GM12878 (cell line): ENCODE measurements around the gene ETV7. TPM values are rescaled to one million over a fixed set of nuclear protein-coding genes. Genes with fewer than 3 reads are reported as not detected.
A peak's percentile ranks its signal among the peaks of the same experiment; 100 is the strongest.

Source experiments
- ATAC-seq: fragments of 200-7000 bp; cut with Tn5 transposase; 3 replicates; pipeline ENCODE4 v1.9.1; 2020; ENCODE audit warnings: mild to moderate bottlenecking, moderate library complexity
- BruUV-seq: library from RNA; stranded (reverse); fragments of 400-500 nt; replicated peaks from 2 replicates; lab custom pipeline; 2021; lab: Mats Ljungman, UMichigan
- CTCF ChIA-PET: fragments of 300-600 bp; sonication (Branson Sonifier 250); formaldehyde crosslinking; extraction: SDS; loops from one replicate; lab custom pipeline; 2021; ENCODE audit warnings: inconsistent platforms; lab: Yijun Ruan, JAX
- POLR2A ChIA-PET: fragments of 350-600 bp; formaldehyde crosslinking; extraction: SDS; loops from one replicate; lab custom pipeline; 2021; ENCODE audit warnings: inconsistent platforms; lab: Charles Lee
- RAD21 ChIA-PET: fragments of 300-600 bp; sonication (Branson Sonifier 250); formaldehyde crosslinking; loops from one replicate; lab custom pipeline; 2023; ENCODE audit warnings: antibody characterized with exemption; ENCODE audit not compliant: unreplicated experiment; lab: Charles Lee
- SMC1A ChIA-PET: fragments of 300-600 bp; sonication (Branson Sonifier 250); formaldehyde crosslinking; loops from one replicate; lab custom pipeline; 2023; ENCODE audit not compliant: unreplicated experiment, uncharacterized antibody; lab: Charles Lee
- DNase-seq: peaks from one replicate; pipeline ENCODE4 v3.0.0-alpha.2; 2011; ENCODE audit warnings: low read depth, low spot score
- FAIRE-seq: peaks from 3 replicates; lab custom pipeline; 2011; peaks lifted over from hg19 to GRCh38; lab: Jason Lieb, UNC
- H2AFZ ChIP-seq: 2 replicates; pipeline ENCODE4 v1.6.0; 2011; ENCODE audit warnings: low read depth, low read length, control low read depth; ENCODE audit not compliant: control insufficient read depth
- H3K27ac ChIP-seq: 2 replicates; pipeline ENCODE4 v1.5.1; 2011; ENCODE audit warnings: control low read depth; ENCODE audit not compliant: control insufficient read depth, insufficient read depth
- H3K27me3 ChIP-seq, 2 experiments: replicated peaks in 1 of 2; 2 replicates each; pipeline versions ENCODE4 v1.6.0 to v1.6.1; 2011; ENCODE audit warnings: low read length in 1 of 2; ENCODE audit not compliant: control insufficient read depth in 2 of 2, insufficient read depth in 2 of 2
- H3K36me3 ChIP-seq, 2 experiments: 2 replicates each; pipeline ENCODE4 v1.5.1; 2011; ENCODE audit warnings: low read length in 1 of 2; ENCODE audit not compliant: control insufficient read depth in 2 of 2, insufficient read depth in 2 of 2
- H3K4me1 ChIP-seq: 2 replicates; pipeline ENCODE4 v1.6.1; 2011; ENCODE audit warnings: mild to moderate bottlenecking, low read length, moderate library complexity, mixed read lengths; ENCODE audit not compliant: control insufficient read depth, insufficient read depth
- H3K4me2 ChIP-seq: 2 replicates; pipeline ENCODE4 v1.6.0; 2011; ENCODE audit warnings: control low read depth; ENCODE audit not compliant: control insufficient read depth, insufficient read depth
- H3K4me3 ChIP-seq: fragments of 200-600 bp; sonication (generic); 2 replicates; pipeline ENCODE4 v1.5.1; 2016
- H3K79me2 ChIP-seq: 2 replicates; pipeline ENCODE4 v1.6.0; 2011; ENCODE audit warnings: low read length; ENCODE audit not compliant: control insufficient read depth, insufficient read depth
- H3K9ac ChIP-seq: 2 replicates; pipeline ENCODE4 v1.8.0; 2011; ENCODE audit warnings: low read length, control low read depth, mixed read lengths; ENCODE audit not compliant: control insufficient read depth, insufficient read depth
- H3K9me3 ChIP-seq: replicated peaks from 3 replicates; pipeline ENCODE4 v1.5.1; 2011; ENCODE audit warnings: mild to moderate bottlenecking, low read length; ENCODE audit not compliant: control insufficient read depth, insufficient read depth
- H4K20me1 ChIP-seq: 2 replicates; pipeline ENCODE4 v1.6.0; 2011; ENCODE audit not compliant: control insufficient read depth, insufficient read depth
- ATF7 ChIP-seq: fragments of 450-650 bp; IDR thresholded peaks from 2 replicates; pipeline ENCODE4 v1.6.1; 2016; ENCODE audit warnings: low read depth, mild to moderate bottlenecking
- E2F8 ChIP-seq: fragments of 450-650 bp; IDR thresholded peaks from 2 replicates; pipeline ENCODE4 v1.6.1; 2018; ENCODE audit warnings: mild to moderate bottlenecking, low read depth, moderate library complexity; ENCODE audit not compliant: partially characterized antibody
- GATAD2B ChIP-seq: fragments of 450-650 bp; conservative IDR thresholded peaks from 2 replicates; pipeline ENCODE4 v1.6.1; 2017; ENCODE audit warnings: low read depth, mild to moderate bottlenecking, moderate library complexity
- HDAC2 ChIP-seq: fragments of 200-600 bp; sonication (generic); IDR thresholded peaks from 2 replicates; pipeline ENCODE4 v1.6.1; 2017
- IRF4 ChIP-seq: IDR thresholded peaks from 2 replicates; pipeline ENCODE4 v1.6.1; 2011; ENCODE audit warnings: low read depth, low read length
- IRF5 ChIP-seq: fragments of 450-650 bp; IDR thresholded peaks from 2 replicates; pipeline ENCODE4 v1.6.1; 2017; ENCODE audit warnings: borderline replicate concordance
- MTA3 ChIP-seq: IDR thresholded peaks from 2 replicates; pipeline ENCODE4 v1.6.1; 2012; ENCODE audit warnings: low read length, inconsistent platforms, borderline replicate concordance
- NFYA ChIP-seq: IDR thresholded peaks from 2 replicates; pipeline ENCODE4 v1.6.1; 2011; ENCODE audit warnings: low read depth, mild to moderate bottlenecking, low read length, improper control_type of control experiment, borderline replicate concordance
- STAT1 ChIP-seq: fragments of 450-650 bp; conservative IDR thresholded peaks from 2 replicates; pipeline ENCODE4 v1.6.1; 2014; ENCODE audit warnings: antibody characterized with exemption, mild to moderate bottlenecking
- USF1 ChIP-seq: IDR thresholded peaks from 2 replicates; pipeline ENCODE4 v1.6.1; 2011; ENCODE audit warnings: borderline replicate concordance, low read depth, mild to moderate bottlenecking, moderate library complexity, mixed read lengths, low read length; ENCODE audit not compliant: insufficient read depth; ENCODE audit errors: extremely low read length
- ZBTB40 ChIP-seq: fragments of 450-650 bp; IDR thresholded peaks from 2 replicates; pipeline ENCODE4 v1.6.1; 2016; ENCODE audit warnings: mild to moderate bottlenecking, moderate library complexity, borderline replicate concordance
- WGBS: methylation state at CpG from one replicate; pipeline ENCODE4 v1.1.6; 2016; ENCODE audit warnings: low lambda C conversion rate; ENCODE audit not compliant: insufficient replicate concordance, insufficient coverage; ENCODE audit errors: missing lambda C conversion rate; 5-methylcytosine and 5-hydroxymethylcytosine counted together
- in situ Hi-C: fragments of 300-500 bp; cut with MboI; formaldehyde crosslinking; loops from 9 replicates; pipeline ENCODE4 v1.14.3; 2018; ENCODE audit warnings: mixed read lengths
- intact Hi-C: fragments of 100-400 bp; cut with micrococcal nuclease; formaldehyde crosslinking; loops from one replicate; pipeline ENCODE4 v1.14.2; 2022; ENCODE audit not compliant: unreplicated experiment
- polyA plus RNA-seq, 11 experiments: library from polyadenylated mRNA; depleted of rRNA in 4 of 11; unstranded in 6 of 11; stranded (reverse) in 5 of 11; fragments of >200 nt; fragmentation: Nextera tagmentation in 4 of 11; fragmentation: Illumina TruSeq in 1 of 11; extraction: Ambion mirVana in 4 of 11; extraction: Trizol in 1 of 11; gene quantifications; 1 replicate in 1 of 11; 2 replicates in 10 of 11; pipeline versions ENCODE4 v1.2.1 to v1.2.3, GENCODE V29; 2011 to 2016; ENCODE audit warnings: inconsistent platforms in 2 of 11, missing spikeins in 2 of 11, low read depth in 1 of 11
- total RNA-seq, 4 experiments: library from RNA; depleted of rRNA in 3 of 4; stranded (reverse); fragments of >200 nt in 3 of 4; fragmentation: Illumina TruSeq in 1 of 4; extraction: Trizol in 1 of 4; gene quantifications; 2 replicates each; pipeline versions ENCODE4 v1.2.1 to v1.2.3, GENCODE V29; 2013 to 2021

ETV7 gene
- total and polyA plus RNA-seq, 10 of the 15 experiments (the other 5 are each of a cell fraction or from before 2014, with no cell fraction given), result 0.04 to 1.8 (median 1.3) TPM

- TF ChIP-seq E2F8 (peak; percentile 30), STAT1 (peak; percentile 83; the same call in 1 of the 2 replicates), USF1 (peak; percentile 97), GATAD2B (peak; percentile 39; the same call in 1 of the 2 replicates), MTA3 (no peak), NFYA (no peak)
Measured at GRCh38 chr6:36423101-36423824, 35.8 kb upstream of the ETV7 start (continued).

GRCh38 chr6:36422714-36423100 lies 35.2 kb upstream of the ETV7 start:
- BruUV-seq, result no TSS peak
- 0% methylated on average over 4 of the region's 4 CpGs for WGBS
- H3K36me3 ChIP-seq, result no peaks in the 10 kb centered on the region
- in situ Hi-C loops, result no loop called here
- H3K79me2 ChIP-seq, result no peaks in the 10 kb centered on the region
- H2AFZ ChIP-seq, result peak overlapping the region; percentile 96
- ChIA-PET POLR2A (interaction anchor here (0.6 to 1.8 kb wide), 10 partner anchors 9 to 181 kb away, joined by 3 to 10 read pairs (median 4); no protein-coding TSS in a partner anchor), SMC1A (interaction anchor here (0.8 to 2.1 kb wide), 12 partner anchors 10 to 193 kb away, joined by 3 to 8 read pairs (median 6); no protein-coding TSS in a partner anchor), RAD21 (interaction anchor here (0.8 to 2.2 kb wide), 18 partner anchors 9 to 338 kb away, joined by 3 to 16 read pairs (median 4); no protein-coding TSS in a partner anchor), CTCF (interaction anchor here (0.6 to 3.8 kb wide), 22 partner anchors 9 to 360 kb away, joined by 3 to 24 read pairs (median 4); partner anchors contain the start of genes KCTD20 and PXT1)
- DNase-seq, result no peak
- H3K27me3 ChIP-seq, result no peaks in the 10 kb centered on the region
- H3K4me2 ChIP-seq, result peak overlapping the region; percentile 94
- intact Hi-C loops, result loop anchor here (1.0 to 5.0 kb wide), 5 partner anchors 19 to 336 kb away; partner anchors contain the start of gene SRSF3
- H3K4me3 ChIP-seq, result peak overlapping the region; percentile 69
- ATAC-seq, result peak; percentile 7; the same call in 2 of the 3 replicates
- H4K20me1 ChIP-seq, result no peaks in the 10 kb centered on the region
- H3K9ac ChIP-seq, result peak overlapping the region; percentile 81
- FAIRE-seq, result no peak
- peaks cover 8% of the 10 kb centered on the region for H3K4me1 ChIP-seq
- H3K9me3 ChIP-seq, result no peaks in the 10 kb centered on the region
- peak overlapping the region; percentile 81 for H3K27ac ChIP-seq
- TF ChIP-seq ATF7, result 0 out of 2 replicates have a peak, but pooled peaks have one; percentile 19
- peak; percentile 52; the same call in 1 of the 2 replicates for TF ChIP-seq ZBTB40
- TF ChIP-seq IRF4, result no peak
- no peak for TF ChIP-seq IRF5
- TF ChIP-seq HDAC2, result no peak
